ENCODE results near the gene BMP7.

The BMP7 gene

DNA sequence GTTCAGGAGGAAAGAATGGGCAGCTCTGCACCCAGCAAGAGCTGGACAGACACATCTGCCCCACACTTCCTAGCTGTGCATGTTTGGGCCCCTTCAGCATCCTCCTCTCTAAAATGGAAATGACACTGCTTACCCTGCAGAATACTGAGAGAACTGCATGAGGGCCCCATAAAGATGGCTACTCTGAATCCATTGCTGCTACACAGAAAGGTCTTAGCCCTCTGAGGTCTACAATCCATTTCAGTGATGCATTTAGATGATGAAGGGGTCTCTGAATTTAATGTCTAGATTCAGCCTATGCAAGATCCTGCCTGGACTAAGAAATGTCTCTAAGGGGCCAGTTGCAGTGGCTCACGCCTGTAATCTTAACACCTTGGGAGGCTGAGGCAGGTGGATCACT, 11.3 kb downstream of the BMP7 start:
- H3K27me3 Mint-ChIP-seq, result peaks cover 64% of the 10 kb centered on the region
- no peak overlapping the region for H3K4me3 Mint-ChIP-seq
- H3K27ac Mint-ChIP-seq, result no peak overlapping the region
- H3K36me3 Mint-ChIP-seq (ENCODE audit: low read depth), result no peaks in the 10 kb centered on the region
- H3K9me3 Mint-ChIP-seq, result no peaks in the 10 kb centered on the region
- DNase-seq, result no peak
- H3K4me1 Mint-ChIP-seq (ENCODE audit: low read depth), result peaks cover 9% of the 10 kb centered on the region

DNA sequence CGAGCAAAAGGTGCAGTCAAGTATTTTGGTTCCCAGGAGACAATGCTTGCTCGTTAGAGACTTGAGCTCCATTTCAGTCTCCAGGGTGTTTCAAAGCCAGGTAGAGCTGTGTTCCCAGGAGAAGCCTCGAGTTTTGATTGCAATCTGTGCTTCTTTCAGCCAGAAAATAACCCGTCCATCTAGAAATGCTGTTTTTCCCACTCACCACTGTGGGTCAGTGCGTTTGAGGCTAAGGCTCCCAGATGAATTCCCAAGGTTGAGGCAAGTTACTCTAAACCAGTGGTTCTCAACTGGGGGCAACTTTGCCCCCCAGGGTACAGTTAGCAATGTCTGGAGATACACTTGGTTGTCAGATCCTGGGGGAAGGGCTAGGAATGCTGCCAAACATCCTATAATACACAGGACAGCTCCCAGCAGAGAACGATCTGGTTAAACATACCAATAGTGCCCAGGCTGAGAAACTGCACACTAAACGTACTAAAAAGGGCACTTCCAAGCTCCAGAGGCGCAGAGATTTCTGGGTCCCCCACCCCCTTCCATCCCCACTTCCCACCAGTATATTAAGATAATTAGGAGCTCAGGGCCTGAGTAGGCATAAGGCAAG, 13.8 kb downstream of the BMP7 start:
- no peaks in the 10 kb centered on the region for H3K36me3 Mint-ChIP-seq (ENCODE audit: low read depth)
- no peak overlapping the region for H3K27ac Mint-ChIP-seq
- no peaks in the 10 kb centered on the region for H3K9me3 Mint-ChIP-seq
- no peak overlapping the region for H3K4me3 Mint-ChIP-seq
- DNase-seq, result no peak
- peaks cover 9% of the 10 kb centered on the region for H3K4me1 Mint-ChIP-seq (ENCODE audit: low read depth)
- peaks cover 59% of the 10 kb centered on the region for H3K27me3 Mint-ChIP-seq

DNA sequence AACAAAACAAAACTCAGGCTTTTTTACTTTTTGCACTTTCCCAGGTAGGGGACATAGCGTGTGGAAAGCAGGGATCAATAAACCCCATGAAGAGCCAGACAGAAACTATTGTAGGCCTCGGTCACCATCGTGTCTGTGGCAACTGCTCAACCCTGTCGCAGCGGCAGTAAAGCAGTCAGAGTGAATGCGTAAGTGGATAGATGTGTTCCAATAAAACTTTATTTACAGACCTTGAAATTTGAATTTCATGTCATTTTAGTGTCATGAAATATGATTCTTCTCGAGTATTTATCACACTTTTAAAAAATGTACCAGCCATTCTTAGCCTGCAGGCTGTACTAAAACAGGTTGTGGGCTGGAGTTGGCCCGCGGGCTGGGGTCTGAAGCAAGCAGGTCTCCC, 14.5 kb downstream of the BMP7 start:
- H3K36me3 Mint-ChIP-seq (ENCODE audit: low read depth), result no peaks in the 10 kb centered on the region
- H3K27me3 Mint-ChIP-seq, result peaks cover 58% of the 10 kb centered on the region
- H3K4me3 Mint-ChIP-seq, result no peak overlapping the region
- no peak for DNase-seq
- H3K4me1 Mint-ChIP-seq (ENCODE audit: low read depth), result peaks cover 9% of the 10 kb centered on the region
- no peak overlapping the region for H3K27ac Mint-ChIP-seq
- no peaks in the 10 kb centered on the region for H3K9me3 Mint-ChIP-seq

DNA sequence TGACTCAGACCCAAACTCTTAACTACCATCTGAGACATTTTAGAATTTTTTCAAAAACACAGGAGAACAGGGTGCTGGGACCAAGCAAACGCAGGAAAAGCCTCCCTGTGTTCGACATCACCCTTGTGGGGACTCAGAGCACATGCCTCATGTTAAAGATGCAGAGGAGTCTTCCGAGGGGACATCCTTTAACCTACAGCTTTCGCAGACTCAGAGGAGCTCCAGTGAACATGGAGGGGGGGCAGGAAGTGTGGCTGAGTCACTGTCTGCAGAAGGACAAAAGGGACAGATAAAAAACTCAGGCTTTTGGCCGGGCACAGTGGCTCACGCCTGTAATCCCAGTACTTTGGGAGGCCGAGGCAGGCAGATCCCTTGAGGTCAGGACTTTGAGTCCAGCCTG, 15.1 kb downstream of the BMP7 start:
- H3K4me3 Mint-ChIP-seq, result no peak overlapping the region
- peaks cover 56% of the 10 kb centered on the region for H3K27me3 Mint-ChIP-seq
- peaks cover 9% of the 10 kb centered on the region for H3K4me1 Mint-ChIP-seq (ENCODE audit: low read depth)
- H3K36me3 Mint-ChIP-seq (ENCODE audit: low read depth), result no peaks in the 10 kb centered on the region
- H3K9me3 Mint-ChIP-seq, result no peaks in the 10 kb centered on the region
- no peak for DNase-seq
- H3K27ac Mint-ChIP-seq, result peak overlapping the region; percentile 47

DNA sequence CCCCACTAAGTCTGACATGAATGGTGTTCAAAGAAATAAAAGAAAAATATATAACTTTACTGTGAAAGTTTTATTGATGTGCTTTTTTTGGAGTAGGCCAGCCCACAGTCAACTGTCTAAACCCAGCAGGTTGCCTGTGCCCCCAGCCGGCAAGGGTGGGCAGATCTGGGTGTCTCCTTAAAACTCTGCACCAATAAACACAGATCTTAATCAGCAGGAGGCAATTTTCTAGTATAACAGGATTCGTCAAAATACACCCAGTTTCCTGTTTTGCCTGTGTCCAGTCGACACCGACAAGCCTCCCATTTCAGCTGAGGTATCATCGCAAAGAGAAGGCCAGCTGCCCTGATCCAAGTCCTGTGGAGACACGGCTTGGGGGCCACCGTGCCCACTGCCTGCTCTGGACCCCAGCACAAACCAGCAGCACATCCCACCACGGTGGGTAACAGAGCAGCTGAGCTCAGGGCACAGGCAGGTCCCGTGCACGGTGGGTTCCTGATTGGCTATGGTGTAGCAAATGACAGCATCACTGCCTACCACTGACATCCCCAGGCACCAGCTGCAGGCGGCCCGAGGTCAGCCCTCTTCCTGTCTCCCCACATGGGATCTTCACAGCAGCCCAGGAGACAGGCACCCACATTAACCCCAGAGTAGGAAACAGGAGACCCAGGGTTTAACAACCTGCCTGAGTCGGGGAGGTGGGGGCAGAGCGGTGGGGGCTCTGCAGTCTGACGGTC, 15.7 kb downstream of the BMP7 start:
- H3K27me3 Mint-ChIP-seq, result peaks cover 54% of the 10 kb centered on the region
- H3K36me3 Mint-ChIP-seq (ENCODE audit: low read depth), result no peaks in the 10 kb centered on the region
- H3K9me3 Mint-ChIP-seq, result no peaks in the 10 kb centered on the region
- H3K27ac Mint-ChIP-seq, result peak overlapping the region; percentile 47
- H3K4me3 Mint-ChIP-seq, result peak overlapping the region; percentile 4
- no peak for DNase-seq
- H3K4me1 Mint-ChIP-seq (ENCODE audit: low read depth), result peaks cover 9% of the 10 kb centered on the region

DNA sequence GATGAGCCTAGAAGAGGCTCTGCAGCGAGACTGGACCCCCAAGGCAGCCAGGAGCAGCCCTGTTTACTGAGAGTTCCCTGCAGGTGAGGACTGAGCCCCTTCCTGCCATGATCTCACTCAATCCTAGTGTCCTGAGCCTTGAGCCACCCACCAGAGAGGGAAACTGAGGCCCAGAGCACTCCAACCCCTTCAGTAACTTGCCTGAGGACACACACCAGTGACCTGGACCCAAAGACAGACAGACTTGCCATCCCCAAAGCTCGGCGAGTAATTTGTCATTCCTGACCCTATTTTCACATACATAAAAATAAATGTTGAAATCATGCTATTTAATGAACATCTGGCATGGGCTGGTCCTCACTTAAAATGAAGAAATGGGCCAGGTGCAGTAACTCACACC, 16.7 kb downstream of the BMP7 start:
- Mint-ChIP-seq H3K4me1 (ENCODE audit: low read depth) (peaks cover 9% of the 10 kb centered on the region), H3K36me3 (ENCODE audit: low read depth) (no peaks in the 10 kb centered on the region), H3K4me3 (no peak overlapping the region), H3K27me3 (peaks cover 48% of the 10 kb centered on the region), H3K27ac (no peak overlapping the region), H3K9me3 (no peaks in the 10 kb centered on the region)
- DNase-seq, result no peak

DNA sequence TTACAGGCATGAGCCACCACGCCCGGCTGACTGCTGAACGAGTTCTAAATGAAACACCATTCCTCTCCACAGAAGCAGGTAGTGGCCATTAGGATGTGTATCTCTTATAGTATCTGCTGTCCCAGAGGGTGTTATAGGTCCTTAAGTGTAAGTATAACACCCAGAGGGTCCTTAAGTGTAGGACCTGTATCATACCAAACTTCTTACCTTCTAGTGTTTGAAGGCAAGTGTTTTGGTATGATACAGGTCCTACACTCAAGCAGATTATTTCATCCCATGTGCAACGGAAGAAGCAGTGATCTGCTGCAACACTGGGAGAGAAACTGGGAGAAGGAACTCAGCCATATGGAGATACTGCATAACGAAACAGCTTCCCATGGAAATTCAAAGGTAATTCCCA, 17.4 kb downstream of the BMP7 start:
- H3K9me3 Mint-ChIP-seq, result no peaks in the 10 kb centered on the region
- no peak for DNase-seq

DNA sequence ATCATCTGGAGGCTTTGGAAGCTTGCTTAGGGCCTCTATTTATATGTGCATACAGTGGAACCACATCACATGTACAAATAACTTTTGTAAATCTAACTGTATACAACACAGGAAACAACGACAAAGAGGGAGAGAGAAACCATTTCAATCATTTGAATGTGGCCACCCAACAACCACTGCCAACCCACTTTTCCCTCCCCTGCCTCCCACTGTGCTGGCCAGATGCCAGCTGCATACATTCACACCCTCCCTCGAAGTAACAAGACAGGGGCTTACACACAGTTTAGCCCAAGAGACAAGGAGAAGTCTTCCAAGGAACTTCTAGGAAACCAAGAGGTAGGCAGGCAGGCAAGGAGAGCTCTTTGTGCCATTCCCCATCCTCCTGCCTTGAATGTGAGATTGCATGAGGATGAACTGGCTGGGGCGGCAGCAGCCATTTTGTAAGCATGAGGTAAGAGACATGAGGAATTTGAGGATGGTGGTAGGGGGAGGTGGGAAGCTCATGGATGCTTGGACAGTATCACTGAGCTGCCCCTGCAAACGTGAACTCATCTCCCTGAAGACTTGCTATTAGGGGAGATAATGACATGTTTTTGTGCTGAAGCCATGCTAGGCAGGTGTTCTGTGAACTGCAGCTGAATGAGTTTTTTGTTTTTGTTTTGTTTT, 18.2 kb downstream of the BMP7 start:
- H3K9me3 Mint-ChIP-seq, result no peaks in the 10 kb centered on the region
- no peak for DNase-seq
- H3K4me1 Mint-ChIP-seq (ENCODE audit: low read depth), result peaks cover 9% of the 10 kb centered on the region
- H3K36me3 Mint-ChIP-seq (ENCODE audit: low read depth), result no peaks in the 10 kb centered on the region
- H3K27ac Mint-ChIP-seq, result no peak overlapping the region
- H3K27me3 Mint-ChIP-seq, result peaks cover 43% of the 10 kb centered on the region
- H3K4me3 Mint-ChIP-seq, result no peak overlapping the region

More for the DNA sequence above, 17.4 kb downstream of the BMP7 start:
- no peak overlapping the region for H3K4me3 Mint-ChIP-seq
- peaks cover 43% of the 10 kb centered on the region for H3K27me3 Mint-ChIP-seq
- H3K27ac Mint-ChIP-seq, result no peak overlapping the region
- H3K4me1 Mint-ChIP-seq (ENCODE audit: low read depth), result peaks cover 9% of the 10 kb centered on the region
- H3K36me3 Mint-ChIP-seq (ENCODE audit: low read depth), result no peaks in the 10 kb centered on the region

DNA sequence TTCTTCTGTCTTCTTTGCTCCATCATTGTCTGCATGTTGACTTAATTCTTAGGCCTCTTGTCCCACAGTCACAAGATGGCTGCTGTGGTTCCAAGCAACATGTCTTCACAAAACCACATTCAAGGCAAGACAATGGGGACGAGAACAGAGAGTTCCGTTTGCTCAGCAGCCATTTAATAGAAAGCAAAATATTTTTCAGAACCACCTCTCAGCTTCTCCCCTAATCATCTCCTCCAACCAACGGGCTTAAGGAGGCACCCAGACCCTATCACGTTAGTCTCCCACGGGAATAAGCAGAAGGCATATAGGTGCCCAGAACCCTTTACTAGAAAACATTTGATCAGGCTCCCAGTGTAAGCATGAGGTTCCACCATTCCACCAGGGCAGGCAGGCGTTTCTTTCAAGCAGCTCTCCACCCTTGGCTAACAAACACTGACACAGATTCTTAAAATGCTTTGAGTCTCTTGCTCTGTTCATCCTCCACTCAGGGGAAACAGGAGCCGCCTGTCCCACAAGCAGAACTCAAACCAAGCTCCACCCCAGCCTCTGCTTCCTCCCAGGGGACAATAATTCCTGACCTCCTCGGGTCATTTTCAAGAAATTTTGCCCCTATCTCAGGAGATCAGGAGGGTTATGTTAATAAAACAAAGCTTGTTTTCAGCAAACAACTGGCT, 19.0 kb downstream of the BMP7 start:
- Mint-ChIP-seq H3K27me3 (peaks cover 41% of the 10 kb centered on the region), H3K9me3 (no peaks in the 10 kb centered on the region), H3K27ac (no peak overlapping the region), H3K4me3 (no peak overlapping the region), H3K4me1 (ENCODE audit: low read depth) (peaks cover 9% of the 10 kb centered on the region), H3K36me3 (ENCODE audit: low read depth) (no peaks in the 10 kb centered on the region)
- no peak for DNase-seq

DNA sequence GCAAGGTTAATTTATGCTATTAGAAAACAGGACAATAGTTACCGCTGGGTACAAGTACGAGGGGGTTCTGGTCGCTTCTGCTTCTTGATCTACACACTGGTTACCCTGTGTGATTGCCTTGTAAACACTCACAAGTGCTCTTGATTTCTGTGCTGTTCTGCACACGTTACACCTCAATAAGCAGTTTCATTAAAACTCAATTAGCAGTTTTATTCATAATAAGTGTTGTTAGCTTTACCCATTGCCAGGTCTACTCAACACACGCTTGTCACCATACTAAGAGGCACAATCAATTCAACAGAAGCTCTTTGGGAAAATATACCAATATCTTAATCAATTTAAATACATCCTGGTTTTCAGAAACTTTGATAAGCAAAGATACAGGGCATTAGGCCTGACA, 20.4 kb downstream of the BMP7 start:
- DNase-seq, result no peak
- H3K4me3 Mint-ChIP-seq, result no peak overlapping the region
- H3K9me3 Mint-ChIP-seq, result no peaks in the 10 kb centered on the region
- H3K4me1 Mint-ChIP-seq (ENCODE audit: low read depth), result peaks cover 5% of the 10 kb centered on the region
- H3K27ac Mint-ChIP-seq, result no peak overlapping the region
- H3K36me3 Mint-ChIP-seq (ENCODE audit: low read depth), result no peaks in the 10 kb centered on the region
- H3K27me3 Mint-ChIP-seq, result peaks cover 27% of the 10 kb centered on the region

DNA sequence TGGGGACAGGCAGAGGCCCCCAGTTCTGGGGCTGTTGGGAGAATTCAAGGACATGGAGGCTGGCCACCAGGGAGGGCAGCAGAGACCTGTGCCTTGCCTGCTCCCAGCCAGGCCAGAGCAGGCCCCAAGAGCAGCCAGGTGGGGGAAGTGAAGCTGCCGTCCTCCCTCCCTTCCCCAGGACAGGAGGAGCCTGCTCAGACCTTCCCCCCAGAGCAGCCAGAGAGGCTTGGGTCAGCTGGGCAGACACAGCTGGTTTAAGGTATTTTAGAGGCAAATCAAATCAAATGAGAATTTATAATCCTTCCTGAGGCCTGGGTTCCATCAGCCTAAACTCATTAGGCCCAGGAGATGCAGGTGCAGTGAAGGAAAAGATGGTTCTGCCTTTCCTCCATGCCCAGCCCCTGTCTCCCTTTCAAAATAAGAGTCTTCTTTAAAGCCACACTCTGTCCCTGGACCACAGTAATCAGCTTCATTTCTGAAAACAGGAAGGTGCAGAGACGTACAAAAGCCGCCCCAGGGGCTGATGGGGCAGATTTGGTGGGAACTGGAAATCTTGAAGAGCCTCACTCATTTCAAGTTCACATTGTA, 21.7 kb downstream of the BMP7 start:
- no peak for DNase-seq
- Mint-ChIP-seq H3K36me3 (ENCODE audit: low read depth) (no peaks in the 10 kb centered on the region), H3K4me1 (ENCODE audit: low read depth) (no peaks in the 10 kb centered on the region), H3K27ac (no peak overlapping the region), H3K9me3 (no peaks in the 10 kb centered on the region), H3K27me3 (peaks cover 20% of the 10 kb centered on the region), H3K4me3 (no peak overlapping the region)

DNA sequence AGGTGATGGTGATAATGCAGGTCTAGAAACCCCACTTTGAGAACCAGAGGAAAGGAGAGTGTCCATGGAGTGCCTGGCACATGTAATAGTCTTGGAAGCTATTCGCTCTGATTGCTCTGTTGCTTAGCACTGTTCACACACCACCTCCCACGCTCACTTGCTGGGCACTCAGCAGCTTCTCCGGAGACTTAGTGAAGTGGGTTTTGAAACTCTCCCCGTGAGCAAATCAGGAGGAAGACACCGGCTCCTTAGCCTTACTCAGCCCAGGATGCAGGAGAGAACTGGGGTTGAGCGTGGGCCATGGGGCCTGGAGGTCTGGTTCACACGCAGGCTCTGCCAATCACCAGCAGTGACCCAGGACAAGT, 22.2 kb downstream of the BMP7 start:
- H3K9me3 Mint-ChIP-seq, result no peaks in the 10 kb centered on the region
- H3K27ac Mint-ChIP-seq, result no peak overlapping the region
- no peaks in the 10 kb centered on the region for H3K36me3 Mint-ChIP-seq (ENCODE audit: low read depth)
- peaks cover 15% of the 10 kb centered on the region for H3K27me3 Mint-ChIP-seq
- H3K4me1 Mint-ChIP-seq (ENCODE audit: low read depth), result no peaks in the 10 kb centered on the region
- no peak overlapping the region for H3K4me3 Mint-ChIP-seq
- DNase-seq, result no peak

DNA sequence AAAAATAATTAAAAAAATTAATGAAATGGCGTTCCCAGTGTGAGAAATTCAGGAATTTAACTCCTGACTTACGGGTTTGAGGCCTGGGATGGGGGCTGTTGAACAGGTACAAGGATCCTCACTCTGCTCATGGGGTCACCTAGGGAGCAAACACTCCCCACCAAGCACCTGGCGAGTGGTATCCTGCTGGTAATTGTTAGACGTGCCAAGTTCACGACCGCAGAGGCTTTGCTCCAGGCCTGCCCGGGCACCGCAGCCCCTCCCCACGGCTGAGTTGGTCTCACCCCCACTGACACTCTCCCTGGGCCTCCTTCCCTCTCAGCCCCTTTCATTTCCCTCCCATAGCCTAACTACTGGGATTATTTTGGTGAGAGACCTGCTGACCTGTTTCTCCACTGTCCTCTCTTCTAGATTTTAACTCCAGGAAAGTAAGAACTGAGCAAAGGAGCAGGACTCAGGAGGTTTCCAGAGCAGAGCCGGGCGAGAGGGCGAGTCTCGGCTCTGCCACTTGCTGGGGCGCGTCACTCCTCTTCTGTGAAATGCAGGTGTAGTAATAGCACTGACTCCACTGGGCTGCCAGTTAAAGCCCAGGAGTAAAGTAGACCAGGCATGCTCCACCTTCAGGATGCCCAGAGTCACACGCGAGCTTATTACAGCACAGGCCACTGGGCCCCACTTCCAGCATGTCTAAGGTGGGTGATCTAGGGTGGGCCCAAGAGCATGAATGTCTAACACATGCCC, 22.8 kb downstream of the BMP7 start:
- Mint-ChIP-seq H3K4me3 (no peak overlapping the region), H3K36me3 (ENCODE audit: low read depth) (no peaks in the 10 kb centered on the region), H3K27ac (no peak overlapping the region), H3K9me3 (no peaks in the 10 kb centered on the region), H3K27me3 (peaks cover 13% of the 10 kb centered on the region), H3K4me1 (ENCODE audit: low read depth) (no peaks in the 10 kb centered on the region)
- DNase-seq, result no peak

DNA sequence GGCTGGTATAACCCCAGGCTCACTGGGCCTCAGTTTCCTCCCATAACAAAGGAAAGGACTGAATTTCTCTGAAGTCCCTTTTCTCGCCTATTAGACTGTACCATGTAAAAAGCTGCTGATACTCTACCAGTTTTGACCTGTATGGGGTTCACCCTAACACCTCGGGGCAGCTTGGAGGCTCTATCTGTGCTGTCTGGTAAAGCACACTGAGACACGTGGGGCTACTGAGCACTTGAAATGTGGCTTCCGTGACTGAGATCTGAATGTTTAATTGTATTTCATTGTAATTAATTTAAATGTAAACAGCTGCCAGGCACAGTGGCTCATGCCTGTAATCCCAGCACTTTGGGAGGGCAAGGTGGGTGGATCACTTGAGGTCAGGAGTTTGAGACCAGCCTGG, 24.0 kb downstream of the BMP7 start:
- H3K27ac Mint-ChIP-seq, result no peak overlapping the region
- H3K36me3 Mint-ChIP-seq (ENCODE audit: low read depth), result no peaks in the 10 kb centered on the region
- no peak overlapping the region for H3K4me3 Mint-ChIP-seq
- no peaks in the 10 kb centered on the region for H3K9me3 Mint-ChIP-seq
- H3K4me1 Mint-ChIP-seq (ENCODE audit: low read depth), result no peaks in the 10 kb centered on the region
- peaks cover 10% of the 10 kb centered on the region for H3K27me3 Mint-ChIP-seq
- no peak for DNase-seq
